Pulmonary artery endothelial cell (primary cell): ENCODE results near the gene SH3GLB1. TPM values are rescaled to one million over a fixed set of nuclear protein-coding genes. Genes with fewer than 3 reads are reported as not detected.

Experiments
- DNase-seq: peaks from one replicate; pipeline ENCODE4 v3.0.0-alpha.2; 2011; ENCODE audit warnings: low read depth, low spot score
- total RNA-seq: library from RNA; depleted of rRNA; stranded (reverse); fragments of >200 nt; gene quantifications from 2 replicates; pipeline ENCODE4 v1.2.3, GENCODE V29; 2014

Gene SH3GLB1
- total RNA-seq, 1 donor from 2014 or later: 53.3 TPM

- no peak for DNase-seq
Observed at GRCh38 chr1:86733340-86733739, 29.0 kb downstream of the SH3GLB1 start.

GRCh38 chr1:86739648-86740509 is 35.5 kb downstream of the SH3GLB1 start:
- DNase-seq: no peak

GRCh38 chr1:86741947-86742572 is 37.7 kb downstream of the SH3GLB1 start:
- no peak for DNase-seq

GRCh38 chr1:86747304-86747703 is 42.9 kb downstream of the SH3GLB1 start:
- DNase-seq: no peak

GRCh38 chr1:86748622-86749373 is 44.4 kb downstream of the SH3GLB1 start:
- no peak for DNase-seq

- no peak for DNase-seq
Observed at GRCh38 chr1:86750076-86750475, 45.7 kb downstream of the SH3GLB1 start.

- no peak for DNase-seq
Observed at GRCh38 chr1:86750530-86750929, 46.2 kb downstream of the SH3GLB1 start.

- no peak for DNase-seq
Observed at GRCh38 chr1:86751923-86752322, 47.5 kb downstream of the SH3GLB1 start.

- no peak for DNase-seq
Observed at GRCh38 chr1:86753700-86754099, 49.3 kb downstream of the SH3GLB1 start.

GRCh38 chr1:86754265-86754974 is 50.0 kb downstream of the SH3GLB1 start:
- no peak for DNase-seq

- no peak for DNase-seq
Observed at GRCh38 chr1:86756062-86756406, 51.7 kb downstream of the SH3GLB1 start.

GRCh38 chr1:86757272-86757984 is 53.1 kb downstream of the SH3GLB1 start:
- peak; percentile 44 for DNase-seq

GRCh38 chr1:86758570-86758969 is 54.2 kb downstream of the SH3GLB1 start:
- DNase-seq: no peak

GRCh38 chr1:86760199-86760598 is 55.8 kb downstream of the SH3GLB1 start:
- DNase-seq: no peak

- DNase-seq: no peak
Observed at GRCh38 chr1:86762336-86762735, 58.0 kb downstream of the SH3GLB1 start.

- no peak for DNase-seq
Observed at GRCh38 chr1:86764523-86764922, 60.1 kb downstream of the SH3GLB1 start.

- DNase-seq: no peak
Observed at GRCh38 chr1:86765073-86765472, 60.7 kb downstream of the SH3GLB1 start.

- DNase-seq: no peak
Observed at GRCh38 chr1:86765674-86766073, 61.3 kb downstream of the SH3GLB1 start.

- no peak for DNase-seq
Observed at GRCh38 chr1:86768554-86768953, 64.2 kb downstream of the SH3GLB1 start.

GRCh38 chr1:86769065-86769464 is 64.7 kb downstream of the SH3GLB1 start:
- DNase-seq: no peak
